Activated naive CD8-positive, alpha-beta T cell treated with anti-CD3 and anti-CD28 coated beads for 36 hours (primary cell): Measurements from ENCODE around the gene KIF2C. TPM values are rescaled to one million over a fixed set of nuclear protein-coding genes. Genes with fewer than 3 reads are reported as not detected.
"Not testable (repeated sequence)": the region's sequence is repeated elsewhere in the genome, so short reads cannot be mapped to it uniquely, and the experiment has no call there.

ENCODE experiments used
- DNase-seq: peaks from one replicate; pipeline ENCODE4 v3.0.0; 2021
- H3K27ac Mint-ChIP-seq: one replicate; pipeline ENCODE4 v1.8.0; 2022; ENCODE audit warnings: mild to moderate bottlenecking, moderate library complexity, mixed read lengths
- H3K27me3 Mint-ChIP-seq: one replicate; pipeline ENCODE4 v1.8.0; 2022; ENCODE audit warnings: mild to moderate bottlenecking, mixed read lengths
- H3K36me3 Mint-ChIP-seq: one replicate; pipeline ENCODE4 v1.8.0; 2021; ENCODE audit warnings: mild to moderate bottlenecking, mixed read lengths
- H3K4me1 Mint-ChIP-seq: one replicate; pipeline ENCODE4 v1.8.0; 2021; ENCODE audit warnings: mixed read lengths
- H3K4me3 Mint-ChIP-seq: one replicate; pipeline ENCODE4 v1.8.0; 2022; ENCODE audit warnings: mild to moderate bottlenecking, moderate library complexity, mixed read lengths
- H3K9me3 Mint-ChIP-seq: one replicate; pipeline ENCODE4 v1.8.0; 2022; ENCODE audit warnings: mixed read lengths
- total RNA-seq, 2 experiments: library from RNA; stranded (reverse); gene quantifications; one replicate each; pipeline ENCODE4 v1.2.3, GENCODE V29; 2021

Gene KIF2C
- total RNA-seq, 2 experiments from 2014 or later: 65.0 to 71.0 TPM

- Mint-ChIP-seq H3K36me3 (peaks cover 2% of the 10 kb centered on the region), H3K27ac (no peak within 1 kb of the TSS), H3K27me3 (no peaks in the 10 kb centered on the region), H3K9me3 (no peaks in the 10 kb centered on the region), H3K4me1 (peaks cover 27% of the 10 kb centered on the region), H3K4me3 (peak within 1 kb of the TSS; percentile 81)
- no peak for DNase-seq
These were observed 48.7 kb downstream of the KIF2C start, which contains the start of gene BEST4 for GRCh38 chr1:44788120-44788860. TSS of gene BEST4 (minus strand) at chr1:44788170. CDS start at chr1:44787705, 465 bp downstream.

GRCh38 chr1:44790968-44791801 lies 51.5 kb downstream of the KIF2C start:
- no peaks in the 10 kb centered on the region for H3K27me3 Mint-ChIP-seq
- no peak overlapping the region for H3K27ac Mint-ChIP-seq
- no peak overlapping the region for H3K4me3 Mint-ChIP-seq
- no peaks in the 10 kb centered on the region for H3K36me3 Mint-ChIP-seq
- DNase-seq: no peak
- H3K4me1 Mint-ChIP-seq: peaks cover 6% of the 10 kb centered on the region
- H3K9me3 Mint-ChIP-seq: no peaks in the 10 kb centered on the region

- Mint-ChIP-seq H3K27ac (no peak overlapping the region), H3K4me1 (peaks cover 2% of the 10 kb centered on the region), H3K4me3 (no peak overlapping the region), H3K36me3 (no peaks in the 10 kb centered on the region), H3K27me3 (no peaks in the 10 kb centered on the region), H3K9me3 (no peaks in the 10 kb centered on the region)
- DNase-seq: no peak
These were observed 53.3 kb downstream of the KIF2C start for GRCh38 chr1:44792736-44793502.

GRCh38 chr1:44797886-44798285 lies 58.2 kb downstream of the KIF2C start:
- not testable (repeated sequence) for H3K9me3 Mint-ChIP-seq, H3K4me3 Mint-ChIP-seq, H3K27me3 Mint-ChIP-seq, DNase-seq, H3K27ac Mint-ChIP-seq
- Mint-ChIP-seq H3K36me3 (peaks cover 23% of the 10 kb centered on the region), H3K4me1 (peaks cover 18% of the 10 kb centered on the region)

GRCh38 chr1:44798481-44799365 lies 59.1 kb downstream of the KIF2C start:
- peak overlapping the region; percentile 100 for H3K27ac Mint-ChIP-seq
- no peak for DNase-seq

GRCh38 chr1:44799770-44800584 lies 60.3 kb downstream of the KIF2C start, which contains the start of gene PLK3:
TSS of gene PLK3 (plus strand) at chr1:44800377. CDS start at chr1:44800464, 87 bp downstream.
- Mint-ChIP-seq H3K4me3 (peak within 1 kb of the TSS; percentile 84), H3K27me3 (no peaks in the 10 kb centered on the region), H3K27ac (peak within 1 kb of the TSS; percentile 100), H3K36me3 (peaks cover 43% of the 10 kb centered on the region), H3K9me3 (no peaks in the 10 kb centered on the region), H3K4me1 (peaks cover 36% of the 10 kb centered on the region)
- peak; percentile 98 for DNase-seq

More at GRCh38 chr1:44798481-44799365, 59.1 kb downstream of the KIF2C start:
- peaks cover 31% of the 10 kb centered on the region for H3K36me3 Mint-ChIP-seq
- no peaks in the 10 kb centered on the region for H3K9me3 Mint-ChIP-seq
- H3K4me3 Mint-ChIP-seq: no peak overlapping the region
- H3K4me1 Mint-ChIP-seq: peaks cover 26% of the 10 kb centered on the region
- no peaks in the 10 kb centered on the region for H3K27me3 Mint-ChIP-seq

GRCh38 chr1:44801491-44802305 lies 62.1 kb downstream of the KIF2C start:
- Mint-ChIP-seq H3K9me3 (no peaks in the 10 kb centered on the region), H3K36me3 (peaks cover 49% of the 10 kb centered on the region)

GRCh38 chr1:44802306-44803061 lies 62.8 kb downstream of the KIF2C start:
- peaks cover 54% of the 10 kb centered on the region for H3K36me3 Mint-ChIP-seq
- H3K9me3 Mint-ChIP-seq: no peaks in the 10 kb centered on the region
- DNase-seq: no peak
- H3K4me1 Mint-ChIP-seq: peaks cover 52% of the 10 kb centered on the region
- H3K27me3 Mint-ChIP-seq: no peaks in the 10 kb centered on the region
- H3K27ac Mint-ChIP-seq: peak overlapping the region; percentile 79
- peak overlapping the region; percentile 84 for H3K4me3 Mint-ChIP-seq

More at GRCh38 chr1:44801491-44802305, 62.1 kb downstream of the KIF2C start:
- DNase-seq: no peak
- Mint-ChIP-seq H3K4me1 (peaks cover 44% of the 10 kb centered on the region), H3K27me3 (no peaks in the 10 kb centered on the region), H3K4me3 (peak overlapping the region; percentile 84), H3K27ac (peak overlapping the region; percentile 79)

GRCh38 chr1:44803062-44803311 lies 63.4 kb downstream of the KIF2C start:
- Mint-ChIP-seq H3K27ac (peak overlapping the region; percentile 79), H3K4me3 (peak overlapping the region; percentile 84), H3K36me3 (peaks cover 54% of the 10 kb centered on the region), H3K4me1 (peaks cover 57% of the 10 kb centered on the region), H3K9me3 (no peaks in the 10 kb centered on the region), H3K27me3 (no peaks in the 10 kb centered on the region)
- no peak for DNase-seq

GRCh38 chr1:44803312-44804095 lies 63.9 kb downstream of the KIF2C start:
- peak overlapping the region; percentile 84 for H3K4me3 Mint-ChIP-seq
- no peaks in the 10 kb centered on the region for H3K9me3 Mint-ChIP-seq
- H3K4me1 Mint-ChIP-seq: peaks cover 62% of the 10 kb centered on the region
- peaks cover 55% of the 10 kb centered on the region for H3K36me3 Mint-ChIP-seq
- DNase-seq: no peak
- peak overlapping the region; percentile 79 for H3K27ac Mint-ChIP-seq
- no peaks in the 10 kb centered on the region for H3K27me3 Mint-ChIP-seq

GRCh38 chr1:44805311-44806024 lies 65.8 kb downstream of the KIF2C start:
- peak overlapping the region; percentile 79 for H3K27ac Mint-ChIP-seq
- no peaks in the 10 kb centered on the region for H3K9me3 Mint-ChIP-seq
- no peaks in the 10 kb centered on the region for H3K27me3 Mint-ChIP-seq
- peak overlapping the region; percentile 40 for H3K4me3 Mint-ChIP-seq
- peaks cover 56% of the 10 kb centered on the region for H3K36me3 Mint-ChIP-seq
- DNase-seq: no peak
- peaks cover 74% of the 10 kb centered on the region for H3K4me1 Mint-ChIP-seq
